Mesendoderm (in vitro differentiated cells): ENCODE measurements around the gene SCAI.
"Not testable (repeated sequence)": the region's sequence is repeated elsewhere in the genome, so short reads cannot be mapped to it uniquely, and the experiment has no call there.

Experiments
- DNase-seq: peaks from one replicate; pipeline ENCODE4 v3.0.0; 2013
- H2AK5ac ChIP-seq: 2 replicates; pipeline ENCODE4 v1.6.1; 2013; ENCODE audit warnings: low read length, inconsistent platforms
- H2BK120ac ChIP-seq: 2 replicates; pipeline ENCODE4 v1.6.1; 2013; ENCODE audit warnings: low read depth, mild to moderate bottlenecking, low read length, moderate library complexity, mixed read lengths
- H2BK15ac ChIP-seq: replicated peaks from 2 replicates; pipeline ENCODE4 v1.6.1; 2013; ENCODE audit warnings: low read depth, mild to moderate bottlenecking, moderate library complexity
- H2BK5ac ChIP-seq: 2 replicates; pipeline ENCODE4 v1.6.1; 2013; ENCODE audit warnings: low read length, inconsistent platforms
- H3K18ac ChIP-seq: 2 replicates; pipeline ENCODE4 v1.6.1; 2013; ENCODE audit warnings: mild to moderate bottlenecking, low read length, mixed read lengths
- H3K23ac ChIP-seq: one replicate; pipeline ENCODE4 v1.6.1; 2013; ENCODE audit warnings: low read length
- H3K27ac ChIP-seq: 2 replicates; pipeline ENCODE4 v1.5.1; 2013; ENCODE audit warnings: low read depth, mild to moderate bottlenecking, inconsistent platforms, low read length, moderate library complexity
- H3K27me3 ChIP-seq: 2 replicates; pipeline ENCODE4 v1.6.1; 2013; ENCODE audit warnings: low read length, control low read depth, mild to moderate bottlenecking, inconsistent platforms; ENCODE audit not compliant: insufficient read depth, poor library complexity
- H3K36me3 ChIP-seq: 2 replicates; pipeline ENCODE4 v1.6.1; 2013; ENCODE audit warnings: low read length, inconsistent platforms; ENCODE audit not compliant: control insufficient read depth, insufficient read depth
- H3K4ac ChIP-seq: one replicate; pipeline ENCODE4 v1.6.1; 2013; ENCODE audit warnings: low read depth, mild to moderate bottlenecking, low read length, moderate library complexity
- H3K4me1 ChIP-seq: 2 replicates; pipeline ENCODE4 v1.6.1; 2013; ENCODE audit warnings: low read depth, low read length, inconsistent platforms; ENCODE audit not compliant: control insufficient read depth
- H3K4me2 ChIP-seq: 2 replicates; pipeline ENCODE4 v1.6.1; 2013; ENCODE audit warnings: low read length
- H3K4me3 ChIP-seq: 2 replicates; pipeline ENCODE4 v1.5.1; 2013; ENCODE audit warnings: mild to moderate bottlenecking, low read length
- H3K56ac ChIP-seq: one replicate; pipeline ENCODE4 v1.6.1; 2013; ENCODE audit warnings: low read length
- H3K79me1 ChIP-seq: 2 replicates; pipeline ENCODE4 v1.6.1; 2013; ENCODE audit warnings: low read length, inconsistent platforms
- H3K79me2 ChIP-seq: 2 replicates; pipeline ENCODE4 v1.6.1; 2013; ENCODE audit warnings: mild to moderate bottlenecking, low read length; ENCODE audit not compliant: control insufficient read depth, insufficient read depth
- H3K9ac ChIP-seq: 2 replicates; pipeline ENCODE4 v1.6.1; 2013; ENCODE audit warnings: low read length, inconsistent platforms
- H4K5ac ChIP-seq: one replicate; pipeline ENCODE4 v1.6.1; 2013; ENCODE audit warnings: low read length
- H4K8ac ChIP-seq: one replicate; pipeline ENCODE4 v1.6.1; 2013; ENCODE audit warnings: low read depth, mild to moderate bottlenecking, control low read depth, low read length, moderate library complexity
- WGBS: extraction: QIAGEN DNeasy Blood & Tissue Kit; methylation state at CpG from one replicate; pipeline ENCODE4 v1.1.7; 2013; ENCODE audit warnings: low lambda C conversion rate, missing lambda C conversion rate; ENCODE audit not compliant: insufficient coverage; ENCODE audit errors: extremely low coverage; 5-methylcytosine and 5-hydroxymethylcytosine counted together

Gene SCAI

DNA sequence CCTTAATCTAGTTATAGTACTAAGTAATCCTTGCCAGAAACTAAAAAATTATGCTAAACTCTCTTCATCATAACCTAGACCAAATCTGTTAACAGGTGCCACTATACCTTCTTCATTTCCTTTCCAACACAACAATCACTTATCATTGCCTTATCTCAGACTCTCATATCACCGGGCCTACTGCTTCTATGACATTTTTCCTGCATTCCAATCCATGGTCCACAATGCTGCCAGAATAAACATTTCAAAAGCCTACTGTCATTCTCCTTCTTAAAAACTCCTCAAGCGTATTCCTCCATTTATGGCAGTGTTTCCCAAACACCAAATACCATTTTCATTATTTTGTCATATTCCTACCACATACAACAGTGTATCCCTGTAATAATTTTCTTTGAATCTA lies 39.7 kb upstream of the SCAI start:
- Histone ChIP-seq H3K4me3 (no peak overlapping the region), H2BK120ac (no peak overlapping the region), H2BK15ac (no peak overlapping the region), H3K79me2 (peaks cover 58% of the 10 kb centered on the region), H2AK5ac (no peak overlapping the region), H3K4me1 (no peaks in the 10 kb centered on the region), H3K4ac (no peak overlapping the region), H4K5ac (no peak overlapping the region), H3K79me1 (peaks cover 15% of the 10 kb centered on the region), H4K8ac (no peak overlapping the region), H2BK5ac (no peak overlapping the region), H3K4me2 (no peak overlapping the region), H3K18ac (no peak overlapping the region), H3K23ac (no peak overlapping the region), H3K36me3 (no peaks in the 10 kb centered on the region), H3K9ac (no peak overlapping the region), H3K27ac (no peak overlapping the region), H3K27me3 (no peaks in the 10 kb centered on the region), H3K56ac (no peak overlapping the region)
- DNase-seq: no peak
- WGBS: no CpG with 5 or more reads among the region's 2 CpGs

DNA sequence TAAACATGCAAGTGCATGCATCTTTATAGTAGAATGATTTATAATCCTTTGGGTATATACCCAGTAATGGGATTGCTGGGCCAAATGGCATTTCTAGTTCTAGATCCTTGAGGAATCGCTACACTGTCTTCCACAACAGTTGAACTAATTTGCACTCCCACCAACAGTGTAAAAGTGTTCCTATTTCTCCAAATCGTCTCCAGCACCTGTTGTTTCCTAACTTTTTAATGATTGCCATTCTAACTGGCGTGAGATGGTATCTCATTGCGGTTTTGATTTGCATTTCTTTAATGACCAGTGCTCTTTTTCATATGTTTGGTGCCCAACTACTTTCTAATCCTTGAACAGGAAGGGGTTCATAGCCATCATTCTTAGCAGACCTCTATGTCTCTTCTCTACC lies 38.4 kb upstream of the SCAI start:
- H3K9ac ChIP-seq, H3K27ac ChIP-seq, H4K5ac ChIP-seq, H3K4me1 ChIP-seq, H4K8ac ChIP-seq, H2AK5ac ChIP-seq, H2BK120ac ChIP-seq, H2BK15ac ChIP-seq, H3K36me3 ChIP-seq, H3K4ac ChIP-seq, H3K56ac ChIP-seq, H3K18ac ChIP-seq, H3K23ac ChIP-seq, H3K4me2 ChIP-seq, DNase-seq, H3K4me3 ChIP-seq, H2BK5ac ChIP-seq, H3K27me3 ChIP-seq: not testable (repeated sequence)
- Histone ChIP-seq H3K79me1 (peaks cover 15% of the 10 kb centered on the region), H3K79me2 (peaks cover 49% of the 10 kb centered on the region)
- no CpG with 5 or more reads among the region's 4 CpGs for WGBS

DNA sequence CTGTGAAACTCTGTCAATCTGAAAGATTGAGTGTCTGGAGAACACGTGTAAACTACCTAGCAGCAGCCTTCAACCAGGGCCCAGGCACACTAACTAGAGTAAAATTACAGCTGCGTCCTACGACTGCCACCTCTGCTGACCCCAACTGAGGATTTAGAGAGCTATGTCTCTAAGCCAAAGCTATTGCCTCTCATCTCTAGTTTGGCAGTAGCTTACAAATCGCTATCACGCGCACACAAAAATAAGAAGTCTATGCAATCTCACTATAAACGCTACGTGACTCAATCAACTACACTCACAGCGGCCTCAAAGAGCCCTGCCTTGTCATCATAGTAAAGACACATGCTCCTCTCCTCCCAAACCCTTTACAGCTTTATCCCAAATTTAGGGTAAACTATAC lies 37.5 kb upstream of the SCAI start:
- Histone ChIP-seq H3K4me2 (no peak overlapping the region), H3K27ac (no peak overlapping the region), H4K8ac (no peak overlapping the region), H4K5ac (no peak overlapping the region), H3K56ac (no peak overlapping the region), H3K4ac (no peak overlapping the region), H3K36me3 (no peaks in the 10 kb centered on the region), H2BK5ac (no peak overlapping the region), H3K18ac (no peak overlapping the region), H2BK120ac (no peak overlapping the region), H3K9ac (no peak overlapping the region), H3K4me1 (no peaks in the 10 kb centered on the region), H2AK5ac (no peak overlapping the region), H3K79me2 (peaks cover 52% of the 10 kb centered on the region), H3K4me3 (no peak overlapping the region), H2BK15ac (no peak overlapping the region), H3K27me3 (no peaks in the 10 kb centered on the region), H3K23ac (peak overlapping the region; percentile 66), H3K79me1 (peaks cover 20% of the 10 kb centered on the region)
- WGBS: no CpG with 5 or more reads among the region's 9 CpGs
- no peak for DNase-seq

DNA sequence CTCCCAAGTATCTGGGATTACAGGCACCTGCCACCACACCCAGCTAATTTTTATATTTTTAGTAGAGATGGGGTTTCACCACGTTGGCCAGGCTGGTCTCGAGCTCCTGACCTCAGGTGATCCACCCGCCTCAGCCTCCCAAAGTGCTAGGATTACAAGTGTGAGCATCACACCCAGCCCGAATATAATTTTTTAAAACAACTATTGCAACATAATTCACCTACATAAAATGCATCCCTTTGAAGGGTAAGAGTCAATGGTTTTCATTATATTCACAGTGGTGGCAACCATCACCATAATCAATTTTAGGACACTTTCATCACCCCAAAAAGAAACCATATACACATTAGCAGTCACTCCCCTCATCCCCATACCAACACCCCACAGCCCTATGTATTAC lies 36.4 kb upstream of the SCAI start:
- H4K5ac ChIP-seq, H2BK120ac ChIP-seq, H3K27me3 ChIP-seq, H3K4me2 ChIP-seq, H3K36me3 ChIP-seq, H3K4me1 ChIP-seq, H3K4me3 ChIP-seq, DNase-seq, H3K27ac ChIP-seq, H2BK5ac ChIP-seq, H3K9ac ChIP-seq, H3K23ac ChIP-seq, H3K56ac ChIP-seq, H2AK5ac ChIP-seq, H3K4ac ChIP-seq, H4K8ac ChIP-seq, H2BK15ac ChIP-seq, H3K18ac ChIP-seq: not testable (repeated sequence)
- Histone ChIP-seq H3K79me2 (peaks cover 49% of the 10 kb centered on the region), H3K79me1 (peaks cover 20% of the 10 kb centered on the region)
- no CpG with 5 or more reads among the region's 4 CpGs for WGBS

DNA sequence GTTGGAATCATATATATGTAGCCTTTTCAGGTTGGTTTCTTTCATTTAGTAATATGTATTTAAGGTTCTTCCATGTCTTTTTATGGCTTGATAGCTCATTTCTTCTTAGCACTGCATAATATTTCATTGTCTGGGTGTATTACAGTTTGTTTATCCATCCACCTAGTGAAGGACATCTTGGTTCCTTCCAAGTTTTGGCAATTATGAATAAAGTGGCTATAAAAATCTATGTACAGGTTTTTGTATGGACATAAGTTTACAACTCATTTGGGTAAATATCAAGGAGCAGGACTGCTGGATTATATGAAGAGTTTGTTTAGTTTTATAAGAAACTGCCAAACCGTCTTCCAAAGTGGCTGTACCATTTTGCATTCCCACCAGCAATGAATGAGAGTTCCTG lies 34.6 kb upstream of the SCAI start:
- no peaks in the 10 kb centered on the region for H3K27me3 ChIP-seq
- H3K18ac ChIP-seq: no peak overlapping the region
- H3K9ac ChIP-seq: no peak overlapping the region
- H3K56ac ChIP-seq: no peak overlapping the region
- H4K8ac ChIP-seq: no peak overlapping the region
- H3K79me2 ChIP-seq: peaks cover 39% of the 10 kb centered on the region
- H3K79me1 ChIP-seq: peaks cover 14% of the 10 kb centered on the region
- H2BK15ac ChIP-seq: no peak overlapping the region
- no peaks in the 10 kb centered on the region for H3K36me3 ChIP-seq
- H2BK120ac ChIP-seq: no peak overlapping the region
- no peak for DNase-seq
- no CpG with 5 or more reads among the region's 1 CpG for WGBS
- H3K23ac ChIP-seq: no peak overlapping the region
- H3K4me2 ChIP-seq: no peak overlapping the region
- no peak overlapping the region for H3K27ac ChIP-seq
- H3K4me1 ChIP-seq: no peaks in the 10 kb centered on the region
- H2BK5ac ChIP-seq: no peak overlapping the region
- H3K4ac ChIP-seq: no peak overlapping the region
- H3K4me3 ChIP-seq: no peak overlapping the region
- no peak overlapping the region for H2AK5ac ChIP-seq
- H4K5ac ChIP-seq: no peak overlapping the region

DNA sequence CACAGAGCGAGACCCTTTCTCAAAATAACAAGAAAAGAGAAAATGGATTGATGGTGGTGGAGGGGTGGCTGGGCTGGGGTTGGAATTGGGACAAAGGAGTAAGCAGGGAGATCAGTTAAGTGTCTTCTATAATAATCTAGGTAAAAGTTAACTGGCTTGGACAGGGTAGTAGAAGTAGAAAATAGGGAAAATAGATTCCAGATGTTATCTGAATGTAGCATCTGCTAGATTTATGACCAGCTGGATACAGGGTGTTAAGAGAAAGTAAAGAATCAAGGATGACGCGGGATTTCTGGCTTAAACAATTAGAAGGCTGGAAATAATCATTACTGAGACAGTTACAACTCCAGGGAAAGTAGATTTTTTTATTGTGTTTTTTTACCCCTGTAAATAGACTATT lies 33.3 kb upstream of the SCAI start:
- Histone ChIP-seq H2BK5ac (no peak overlapping the region), H4K8ac (no peak overlapping the region), H3K4ac (no peak overlapping the region), H4K5ac (no peak overlapping the region), H3K27me3 (no peaks in the 10 kb centered on the region), H2BK120ac (no peak overlapping the region), H3K56ac (no peak overlapping the region), H3K4me3 (no peak overlapping the region), H2BK15ac (no peak overlapping the region), H3K36me3 (no peaks in the 10 kb centered on the region), H3K4me1 (no peaks in the 10 kb centered on the region), H3K23ac (no peak overlapping the region), H3K79me1 (peaks cover 11% of the 10 kb centered on the region), H2AK5ac (no peak overlapping the region), H3K27ac (no peak overlapping the region), H3K18ac (no peak overlapping the region), H3K79me2 (peaks cover 28% of the 10 kb centered on the region), H3K4me2 (no peak overlapping the region), H3K9ac (no peak overlapping the region)
- DNase-seq: no peak
- WGBS: no CpG with 5 or more reads among the region's 3 CpGs
